GM12878 (cell line): ENCODE data around the gene NOS3. TPM values are rescaled to one million over a fixed set of nuclear protein-coding genes. Genes with fewer than 3 reads are reported as not detected.

Experiments used
- ATAC-seq: fragments of 200-7000 bp; cut with Tn5 transposase; 3 replicates; pipeline ENCODE4 v1.9.1; 2020; ENCODE audit warnings: mild to moderate bottlenecking, moderate library complexity
- BruUV-seq: library from RNA; stranded (reverse); fragments of 400-500 nt; replicated peaks from 2 replicates; lab custom pipeline; 2021; lab: Mats Ljungman, UMichigan
- CTCF ChIA-PET: fragments of 300-600 bp; sonication (Branson Sonifier 250); formaldehyde crosslinking; extraction: SDS; loops from one replicate; lab custom pipeline; 2021; ENCODE audit warnings: inconsistent platforms; lab: Yijun Ruan, JAX
- POLR2A ChIA-PET: fragments of 350-600 bp; formaldehyde crosslinking; extraction: SDS; loops from one replicate; lab custom pipeline; 2021; ENCODE audit warnings: inconsistent platforms; lab: Charles Lee
- RAD21 ChIA-PET: fragments of 300-600 bp; sonication (Branson Sonifier 250); formaldehyde crosslinking; loops from one replicate; lab custom pipeline; 2023; ENCODE audit warnings: antibody characterized with exemption; ENCODE audit not compliant: unreplicated experiment; lab: Charles Lee
- SMC1A ChIA-PET: fragments of 300-600 bp; sonication (Branson Sonifier 250); formaldehyde crosslinking; loops from one replicate; lab custom pipeline; 2023; ENCODE audit not compliant: unreplicated experiment, uncharacterized antibody; lab: Charles Lee
- DNase-seq: peaks from one replicate; pipeline ENCODE4 v3.0.0-alpha.2; 2011; ENCODE audit warnings: low read depth, low spot score
- FAIRE-seq: peaks from 3 replicates; lab custom pipeline; 2011; peaks lifted over from hg19 to GRCh38; lab: Jason Lieb, UNC
- H2AFZ ChIP-seq: 2 replicates; pipeline ENCODE4 v1.6.0; 2011; ENCODE audit warnings: low read depth, low read length, control low read depth; ENCODE audit not compliant: control insufficient read depth
- H3K27ac ChIP-seq: 2 replicates; pipeline ENCODE4 v1.5.1; 2011; ENCODE audit warnings: control low read depth; ENCODE audit not compliant: control insufficient read depth, insufficient read depth
- H3K27me3 ChIP-seq, 2 experiments: replicated peaks in 1 of 2; 2 replicates each; pipeline versions ENCODE4 v1.6.0 to v1.6.1; 2011; ENCODE audit warnings: low read length in 1 of 2; ENCODE audit not compliant: control insufficient read depth in 2 of 2, insufficient read depth in 2 of 2
- H3K36me3 ChIP-seq, 2 experiments: 2 replicates each; pipeline ENCODE4 v1.5.1; 2011; ENCODE audit warnings: low read length in 1 of 2; ENCODE audit not compliant: control insufficient read depth in 2 of 2, insufficient read depth in 2 of 2
- H3K4me1 ChIP-seq: 2 replicates; pipeline ENCODE4 v1.6.1; 2011; ENCODE audit warnings: mild to moderate bottlenecking, low read length, moderate library complexity, mixed read lengths; ENCODE audit not compliant: control insufficient read depth, insufficient read depth
- H3K4me2 ChIP-seq: 2 replicates; pipeline ENCODE4 v1.6.0; 2011; ENCODE audit warnings: control low read depth; ENCODE audit not compliant: control insufficient read depth, insufficient read depth
- H3K4me3 ChIP-seq: fragments of 200-600 bp; sonication (generic); 2 replicates; pipeline ENCODE4 v1.5.1; 2016
- H3K79me2 ChIP-seq: 2 replicates; pipeline ENCODE4 v1.6.0; 2011; ENCODE audit warnings: low read length; ENCODE audit not compliant: control insufficient read depth, insufficient read depth
- H3K9ac ChIP-seq: 2 replicates; pipeline ENCODE4 v1.8.0; 2011; ENCODE audit warnings: low read length, control low read depth, mixed read lengths; ENCODE audit not compliant: control insufficient read depth, insufficient read depth
- H3K9me3 ChIP-seq: replicated peaks from 3 replicates; pipeline ENCODE4 v1.5.1; 2011; ENCODE audit warnings: mild to moderate bottlenecking, low read length; ENCODE audit not compliant: control insufficient read depth, insufficient read depth
- H4K20me1 ChIP-seq: 2 replicates; pipeline ENCODE4 v1.6.0; 2011; ENCODE audit not compliant: control insufficient read depth, insufficient read depth
- ATF3 ChIP-seq: IDR thresholded peaks from 2 replicates; pipeline ENCODE4 v1.6.1; 2011; ENCODE audit warnings: low read depth, mild to moderate bottlenecking, low read length, moderate library complexity, borderline replicate concordance; ENCODE audit errors: extremely low read depth
- BMI1 ChIP-seq: fragments of 450-650 bp; IDR thresholded peaks from 2 replicates; pipeline ENCODE4 v1.6.1; 2016; ENCODE audit warnings: mild to moderate bottlenecking, moderate library complexity, borderline replicate concordance
- CEBPB ChIP-seq, 2 experiments: fragments of 150-350 bp in 1 of 2; IDR thresholded peaks; 2 replicates each; pipeline ENCODE4 v1.6.1; 2012 to 2014; ENCODE audit warnings: low read depth in 2 of 2, low read length in 2 of 2, borderline replicate concordance in 1 of 2, inconsistent platforms in 1 of 2
- CREB1 ChIP-seq: IDR thresholded peaks from 2 replicates; pipeline ENCODE4 v1.6.1; 2012; ENCODE audit warnings: low read depth, mild to moderate bottlenecking, inconsistent platforms
- JUND ChIP-seq: IDR thresholded peaks from 2 replicates; pipeline ENCODE4 v1.6.1; 2012; ENCODE audit warnings: low read depth, mild to moderate bottlenecking, low read length, improper control_type of control experiment, moderate library complexity
- KDM1A ChIP-seq: fragments of 200-600 bp; sonication (generic); IDR thresholded peaks from 2 replicates; pipeline ENCODE4 v1.6.1; 2016; ENCODE audit warnings: borderline replicate concordance
- MEF2A ChIP-seq: IDR thresholded peaks from 2 replicates; pipeline ENCODE4 v1.6.1; 2011; ENCODE audit warnings: low read depth, mild to moderate bottlenecking, low read length, moderate library complexity; ENCODE audit not compliant: insufficient read depth
- NFYB ChIP-seq: IDR thresholded peaks from 2 replicates; pipeline ENCODE4 v1.6.1; 2011; ENCODE audit warnings: low read depth, mild to moderate bottlenecking, low read length, improper control_type of control experiment, moderate library complexity; ENCODE audit not compliant: insufficient read depth
- PBX3 ChIP-seq: IDR thresholded peaks from 2 replicates; pipeline ENCODE4 v1.6.1; 2011; ENCODE audit warnings: mild to moderate bottlenecking, low read depth, low read length, moderate library complexity; ENCODE audit not compliant: insufficient replicate concordance
- POLR2A ChIP-seq: IDR thresholded peaks from 2 replicates; pipeline ENCODE4 v1.6.1; 2011; ENCODE audit warnings: low read depth, mild to moderate bottlenecking, low read length
- RB1 ChIP-seq: fragments of 450-650 bp; formaldehyde crosslinking; IDR thresholded peaks from 2 replicates; pipeline ENCODE4 v1.6.1; 2017; ENCODE audit warnings: mild to moderate bottlenecking, borderline replicate concordance
- RBBP5 ChIP-seq: fragments of 200-600 bp; sonication (generic); conservative IDR thresholded peaks from 2 replicates; pipeline ENCODE4 v1.6.1; 2016
- REST ChIP-seq: IDR thresholded peaks from 2 replicates; pipeline ENCODE4 v1.6.1; 2012; ENCODE audit warnings: mild to moderate bottlenecking, low read depth, low read length
- SIN3A ChIP-seq: IDR thresholded peaks from 2 replicates; pipeline ENCODE4 v1.6.1; 2012; ENCODE audit warnings: low read depth, low read length, improper control_type of control experiment
- SKIL ChIP-seq: fragments of 450-650 bp; IDR thresholded peaks from 2 replicates; pipeline ENCODE4 v1.6.1; 2017; ENCODE audit warnings: mild to moderate bottlenecking, low read depth, inconsistent platforms; ENCODE audit not compliant: poor library complexity, severe bottlenecking
- TBL1XR1 ChIP-seq: IDR thresholded peaks from 2 replicates; pipeline ENCODE4 v1.6.1; 2012; ENCODE audit warnings: low read depth, low read length, improper control_type of control experiment
- TCF3 ChIP-seq: IDR thresholded peaks from 2 replicates; pipeline ENCODE4 v1.6.1; 2012; ENCODE audit warnings: low read depth, mild to moderate bottlenecking, low read length, borderline replicate concordance; ENCODE audit not compliant: insufficient read depth
- YY1 ChIP-seq: IDR thresholded peaks from 2 replicates; pipeline ENCODE4 v1.6.1; 2011; ENCODE audit warnings: low read depth, mild to moderate bottlenecking, low read length
- ZNF384 ChIP-seq: IDR thresholded peaks from 2 replicates; pipeline ENCODE4 v1.6.1; 2012; ENCODE audit warnings: low read depth, mild to moderate bottlenecking, low read length, improper control_type of control experiment, borderline replicate concordance
- WGBS: methylation state at CpG from one replicate; pipeline ENCODE4 v1.1.6; 2016; ENCODE audit warnings: low lambda C conversion rate; ENCODE audit not compliant: insufficient replicate concordance, insufficient coverage; ENCODE audit errors: missing lambda C conversion rate; 5-methylcytosine and 5-hydroxymethylcytosine counted together
- in situ Hi-C: fragments of 300-500 bp; cut with MboI; formaldehyde crosslinking; loops from 9 replicates; pipeline ENCODE4 v1.14.3; 2018; ENCODE audit warnings: mixed read lengths
- intact Hi-C: fragments of 100-400 bp; cut with micrococcal nuclease; formaldehyde crosslinking; loops from one replicate; pipeline ENCODE4 v1.14.2; 2022; ENCODE audit not compliant: unreplicated experiment
- polyA plus RNA-seq, 11 experiments: library from polyadenylated mRNA; depleted of rRNA in 4 of 11; unstranded in 6 of 11; stranded (reverse) in 5 of 11; fragments of >200 nt; fragmentation: Nextera tagmentation in 4 of 11; fragmentation: Illumina TruSeq in 1 of 11; extraction: Ambion mirVana in 4 of 11; extraction: Trizol in 1 of 11; gene quantifications; 1 replicate in 1 of 11; 2 replicates in 10 of 11; pipeline versions ENCODE4 v1.2.1 to v1.2.3, GENCODE V29; 2011 to 2016; ENCODE audit warnings: inconsistent platforms in 2 of 11, missing spikeins in 2 of 11, low read depth in 1 of 11
- total RNA-seq, 4 experiments: library from RNA; depleted of rRNA in 3 of 4; stranded (reverse); fragments of >200 nt in 3 of 4; fragmentation: Illumina TruSeq in 1 of 4; extraction: Trizol in 1 of 4; gene quantifications; 2 replicates each; pipeline versions ENCODE4 v1.2.1 to v1.2.3, GENCODE V29; 2013 to 2021

Gene NOS3
- total and polyA plus RNA-seq, 10 of the 15 experiments (the other 5 are each of a cell fraction or from before 2014, with no cell fraction given), result 0.06 to 0.92 (median 0.30) TPM; not detected in 3

- no peak overlapping the region for H3K4me2 ChIP-seq
- ChIA-PET POLR2A (no interaction called here), CTCF (interaction anchor here (0.9 to 1.8 kb wide), 2 partner anchors 14 to 15 kb away, joined by 3 to 8 read pairs; no protein-coding TSS in a partner anchor), RAD21 (interaction anchor here (1.5 kb wide), 1 partner anchor 9 kb away, joined by 4 read pairs; no protein-coding TSS in a partner anchor), SMC1A (no interaction called here)
- intact Hi-C loops, result no loop called here
- no peak overlapping the region for H3K9ac ChIP-seq
- no peak overlapping the region for H3K27ac ChIP-seq
- 59% methylated on average over 10 of the region's 14 CpGs for WGBS
- H3K27me3 ChIP-seq, result no peaks in the 10 kb centered on the region
- no peaks in the 10 kb centered on the region for H3K36me3 ChIP-seq
- FAIRE-seq (no peak), DNase-seq (no peak), ATAC-seq (no peak)
- H4K20me1 ChIP-seq, result no peaks in the 10 kb centered on the region
- H3K79me2 ChIP-seq, result no peaks in the 10 kb centered on the region
- H3K4me3 ChIP-seq, result no peak overlapping the region
- no peak for TF ChIP-seq CEBPB (IDR thresholded peaks at IDR 0.05; ENCODE audit: borderline replicate concordance in 1 of 2, low read depth in 2 of 2, low read length in 2 of 2)
- no peak for TF ChIP-seq SIN3A
- no peak for TF ChIP-seq CREB1
- no peak for TF ChIP-seq RB1
- TF ChIP-seq KDM1A, result no peak
- no peak for TF ChIP-seq MEF2A
- TF ChIP-seq POLR2A, result no peak
- TF ChIP-seq ATF3, result no peak
- TF ChIP-seq TBL1XR1, result no peak
- no peak for TF ChIP-seq JUND
- no peak for TF ChIP-seq ZNF384
- no peak for TF ChIP-seq REST
- TF ChIP-seq TCF3, result no peak
- no peak for TF ChIP-seq NFYB
- no peak for TF ChIP-seq PBX3
- no peak for TF ChIP-seq SKIL
- TF ChIP-seq BMI1, result no peak
- TF ChIP-seq RBBP5, result no peak
- no peak for TF ChIP-seq YY1
- in situ Hi-C loops, result no loop called here
- no peak overlapping the region for H2AFZ ChIP-seq
- H3K4me1 ChIP-seq, result no peaks in the 10 kb centered on the region
- BruUV-seq, result no TSS peak
- H3K9me3 ChIP-seq, result no peaks in the 10 kb centered on the region; the same call in 2 of the 3 replicates
Observed at GRCh38 chr7:150993511-150993910, 2.7 kb downstream of the NOS3 start.
